T-cell (primary cell): ENCODE results near the gene LSP1. TPM values are rescaled to one million over a fixed set of nuclear protein-coding genes. Genes with fewer than 3 reads are reported as not detected.

Experiments used
- ATAC-seq, 4 experiments: fragments of 200-7000 bp in 3 of 4; fragments of 150-1000 bp in 1 of 4; cut with Tn5 transposase; replicated peaks in 1 of 4; 1 replicate in 3 of 4; 2 replicates in 1 of 4; pipeline ENCODE4 v1.10.0; 2021; ENCODE audit warnings: moderate library complexity in 3 of 4, mild to moderate bottlenecking in 2 of 4, moderate number of reproducible peaks in 1 of 4
- CTCF ChIA-PET, 2 donors: fragments of 300-600 bp; sonication (Branson Sonifier 250); formaldehyde crosslinking; loops; one replicate each; lab custom pipeline; 2022; ENCODE audit warnings: antibody characterized with exemption in 2 of 2; lab: Charles Lee
- POLR2A ChIA-PET, 2 donors: fragments of 300-600 bp; sonication (Branson Sonifier 250); formaldehyde crosslinking; loops; one replicate each; lab custom pipeline; 2022; ENCODE audit warnings: antibody characterized with exemption in 2 of 2; lab: Charles Lee
- DNase-seq, 35 experiments: peaks; one replicate each; pipeline versions ENCODE4 v3.0.0 to v3.0.0-alpha.2; 2013 to 2023
- H3K27ac ChIP-seq: one replicate; pipeline ENCODE4 v1.5.1; 2013; ENCODE audit warnings: low read length
- H3K27me3 ChIP-seq, 2 experiments: replicated peaks in 1 of 2; 1 replicate in 1 of 2; 2 replicates in 1 of 2; pipeline versions ENCODE4 v1.6.1 to v1.7.0; 2013; ENCODE audit warnings: low read length in 1 of 2, mixed read lengths in 1 of 2; ENCODE audit not compliant: control insufficient read depth in 2 of 2, insufficient read depth in 2 of 2; ENCODE audit errors: extremely low read depth in 1 of 2
- H3K36me3 ChIP-seq, 2 donors: 1 replicate in 1 of 2; 2 replicates in 1 of 2; pipeline versions ENCODE4 v1.6.1 to v1.7.0; 2013; ENCODE audit warnings: low read length in 1 of 2; ENCODE audit not compliant: control insufficient read depth in 2 of 2, insufficient read depth in 1 of 2; ENCODE audit errors: extremely low read depth in 1 of 2
- H3K4me1 ChIP-seq, 2 experiments: 1 replicate in 1 of 2; 2 replicates in 1 of 2; pipeline versions ENCODE4 v1.6.1 to v1.7.0; 2013; ENCODE audit warnings: low read length in 2 of 2, mixed read lengths in 1 of 2; ENCODE audit not compliant: insufficient read depth in 2 of 2, control insufficient read depth in 1 of 2; ENCODE audit errors: extremely low read depth in 1 of 2
- H3K4me3 ChIP-seq, 2 donors: 1 replicate in 1 of 2; 2 replicates in 1 of 2; pipeline versions ENCODE4 v1.5.1 to v1.7.0; 2013; ENCODE audit warnings: mild to moderate bottlenecking in 2 of 2, low read length in 1 of 2, moderate library complexity in 1 of 2; ENCODE audit not compliant: control insufficient read depth in 1 of 2; ENCODE audit errors: extremely low read depth in 1 of 2
- H3K9me3 ChIP-seq: 2 replicates; pipeline ENCODE4 v1.7.0; 2013
- H3K27ac Mint-ChIP-seq, 2 donors: one replicate each; pipeline ENCODE4 v1.8.0; 2020 to 2021; ENCODE audit warnings: mild to moderate bottlenecking in 2 of 2, mixed read lengths in 2 of 2
- H3K27me3 Mint-ChIP-seq, 2 donors: one replicate each; pipeline ENCODE4 v1.8.0; 2021 to 2022; ENCODE audit warnings: mixed read lengths in 2 of 2
- H3K36me3 Mint-ChIP-seq: one replicate; pipeline ENCODE4 v1.8.0; 2021; ENCODE audit warnings: mixed read lengths
- H3K4me1 Mint-ChIP-seq, 3 donors: one replicate each; pipeline ENCODE4 v1.8.0; 2020 to 2022; ENCODE audit warnings: mixed read lengths in 3 of 3, mild to moderate bottlenecking in 1 of 3
- H3K4me3 Mint-ChIP-seq, 3 donors: one replicate each; pipeline ENCODE4 v1.8.0; 2020 to 2022; ENCODE audit warnings: mild to moderate bottlenecking in 3 of 3, mixed read lengths in 3 of 3, moderate library complexity in 3 of 3
- H3K9me3 Mint-ChIP-seq, 3 donors: one replicate each; pipeline ENCODE4 v1.8.0; 2020 to 2022; ENCODE audit warnings: mixed read lengths in 3 of 3
- WGBS: methylation state at CpG from one replicate; pipeline ENCODE4 v1.1.5; 2013; ENCODE audit warnings: missing lambda C conversion rate; ENCODE audit not compliant: insufficient coverage; 5-methylcytosine and 5-hydroxymethylcytosine counted together
- total RNA-seq, 35 experiments: library from RNA in 6 of 35; stranded (reverse) in 6 of 35; fragments of 120-200 nt in 1 of 35; gene quantifications; one replicate each; pipeline versions ENCODE4 v1.2.1 to v1.2.4 and lab custom pipeline; 2013 to 2026

Gene LSP1
- total RNA-seq, 5 donors from 2014 or later (not counting 1 experiment from before 2014, with no cell fraction given), result 286 to 514 (median 375) TPM

GRCh38 chr11:1878137-1879031 is 25.5 kb downstream of the LSP1 start:
- H3K27me3 ChIP-seq, result no peaks in the 10 kb centered on the region
- no peak overlapping the region for H3K4me3 ChIP-seq
- peaks cover 14 to 21% of the 10 kb centered on the region in 2 donors for H3K36me3 ChIP-seq
- no peaks in the 10 kb centered on the region for H3K9me3 Mint-ChIP-seq
- no peak overlapping the region for H3K27ac ChIP-seq
- CTCF ChIA-PET, result no interaction called here
- peaks cover 16 to 37% (median 23%) of the 10 kb centered on the region in 3 donors for H3K4me1 Mint-ChIP-seq
- no peak overlapping the region for H3K27ac Mint-ChIP-seq
- H3K27me3 Mint-ChIP-seq, result no peaks in the 10 kb centered on the region
- H3K4me3 Mint-ChIP-seq, result no peak overlapping the region
- H3K4me1 ChIP-seq, result peaks cover 9 to 84% of the 10 kb centered on the region in 2 experiments
- no peaks in the 10 kb centered on the region for H3K36me3 Mint-ChIP-seq
- H3K9me3 ChIP-seq, result no peaks in the 10 kb centered on the region
- DNase-seq (peak in 1 of 35 experiments; percentile 2), ATAC-seq (no peak)
- POLR2A ChIA-PET, result no interaction called here
- WGBS, result 87% methylated on average over 23 of the region's 30 CpGs

GRCh38 chr11:1879342-1879940 is 26.6 kb downstream of the LSP1 start:
- peaks cover 16 to 35% (median 23%) of the 10 kb centered on the region in 3 donors for H3K4me1 Mint-ChIP-seq
- peaks cover 22 to 31% of the 10 kb centered on the region in 2 donors for H3K36me3 ChIP-seq
- ATAC-seq (no peak), DNase-seq (peak in 1 of 35 experiments; percentile 3)
- H3K9me3 Mint-ChIP-seq, result no peaks in the 10 kb centered on the region
- ChIA-PET POLR2A (no interaction called here), CTCF (no interaction called here)
- no peaks in the 10 kb centered on the region for H3K36me3 Mint-ChIP-seq
- no peak overlapping the region for H3K4me3 ChIP-seq
- H3K4me1 ChIP-seq, result peaks cover 9 to 79% of the 10 kb centered on the region in 2 experiments
- H3K27ac ChIP-seq, result no peak overlapping the region
- no peak overlapping the region for H3K4me3 Mint-ChIP-seq
- H3K27ac Mint-ChIP-seq, result no peak overlapping the region
- no peaks in the 10 kb centered on the region for H3K9me3 ChIP-seq
- WGBS, result 100% methylated on average over 1 of the region's 13 CpGs
- no peaks in the 10 kb centered on the region for H3K27me3 Mint-ChIP-seq
- no peaks in the 10 kb centered on the region for H3K27me3 ChIP-seq

GRCh38 chr11:1879941-1880720 is 27.2 kb downstream of the LSP1 start:
- ChIA-PET POLR2A (no interaction called here), CTCF (no interaction called here)
- 89% methylated on average over 28 of the region's 32 CpGs for WGBS
- peaks cover 9 to 73% of the 10 kb centered on the region in 2 experiments for H3K4me1 ChIP-seq
- peak overlapping the region in 1 of 3 donors; percentile 20 for H3K4me3 Mint-ChIP-seq
- H3K36me3 Mint-ChIP-seq, result no peaks in the 10 kb centered on the region
- H3K4me3 ChIP-seq, result no peak overlapping the region
- H3K9me3 Mint-ChIP-seq, result no peaks in the 10 kb centered on the region
- DNase-seq, result peak in 1 of 35 experiments; percentile 8
- peak overlapping the region; percentile 27 to 64 for H3K27ac Mint-ChIP-seq
- no peaks in the 10 kb centered on the region for H3K27me3 ChIP-seq
- peaks cover 23 to 38% of the 10 kb centered on the region in 2 donors for H3K36me3 ChIP-seq
- no peak overlapping the region for H3K27ac ChIP-seq
- no peaks in the 10 kb centered on the region for H3K27me3 Mint-ChIP-seq
- no peak for ATAC-seq
- H3K9me3 ChIP-seq, result no peaks in the 10 kb centered on the region
- H3K4me1 Mint-ChIP-seq, result peaks cover 15 to 34% (median 21%) of the 10 kb centered on the region in 3 donors

GRCh38 chr11:1880746-1881441 is 28.0 kb downstream of the LSP1 start:
- DNase-seq, result peak in 2 of 35 experiments; percentile 12 to 36
- peak overlapping the region; percentile 27 to 58 for H3K27ac Mint-ChIP-seq

GRCh38 chr11:1881442-1882264 is 28.8 kb downstream of the LSP1 start:
- ATAC-seq (peak; percentile 10 to 37 (median 20)), DNase-seq (peak in 1 of 35 experiments; percentile 33)
- Histone ChIP-seq H3K27ac (no peak overlapping the region), H3K9me3 (no peaks in the 10 kb centered on the region), H3K4me1 (peaks cover 9 to 60% of the 10 kb centered on the region in 2 experiments), H3K27me3 (no peaks in the 10 kb centered on the region), H3K4me3 (no peak overlapping the region), H3K36me3 (peaks cover 14 to 53% of the 10 kb centered on the region in 2 donors)
- ChIA-PET CTCF (interaction anchor here (0.6 to 1.7 kb wide), 11 partner anchors 11 to 270 kb away, joined by 3 to 9 read pairs (median 5); partner anchors contain the start of genes LSP1 (in 1 of the 2) and SYT8 (in 1 of the 2)), POLR2A (interaction anchor here in 1 of 2 donors (0.7 kb wide), 1 partner anchor 11 kb away, joined by 10 read pairs; no protein-coding TSS in a partner anchor)
- H3K9me3 Mint-ChIP-seq, result no peaks in the 10 kb centered on the region
- H3K4me1 Mint-ChIP-seq, result peaks cover 12 to 26% (median 13%) of the 10 kb centered on the region in 3 donors
- no peak overlapping the region for H3K4me3 Mint-ChIP-seq
- no peak overlapping the region for H3K27ac Mint-ChIP-seq
- 73% methylated on average over 24 of the region's 43 CpGs for WGBS
- no peaks in the 10 kb centered on the region for H3K36me3 Mint-ChIP-seq
- no peaks in the 10 kb centered on the region for H3K27me3 Mint-ChIP-seq

More at GRCh38 chr11:1880746-1881441, 28.0 kb downstream of the LSP1 start:
- ChIA-PET CTCF (no interaction called here), POLR2A (no interaction called here)
- Histone ChIP-seq H3K9me3 (no peaks in the 10 kb centered on the region), H3K4me3 (no peak overlapping the region), H3K4me1 (peaks cover 9 to 66% of the 10 kb centered on the region in 2 experiments), H3K27ac (no peak overlapping the region), H3K36me3 (peaks cover 18 to 46% of the 10 kb centered on the region in 2 donors), H3K27me3 (no peaks in the 10 kb centered on the region)
- peak in 1 of 4 experiments; percentile 3 for ATAC-seq
- Mint-ChIP-seq H3K4me3 (peak overlapping the region in 1 of 3 donors; percentile 20), H3K27me3 (no peaks in the 10 kb centered on the region), H3K36me3 (no peaks in the 10 kb centered on the region), H3K9me3 (no peaks in the 10 kb centered on the region), H3K4me1 (peaks cover 12 to 30% (median 18%) of the 10 kb centered on the region in 3 donors)
- 71% methylated on average over 8 of the region's 9 CpGs for WGBS
